Stimulated activated CD4-positive, alpha-beta T cell treated with anti-CD3 and anti-CD28 coated beads, Interleukin-15, amount 100 ng/mL, for 1 hour (primary cell): ENCODE data around the gene CLTCL1.

Source experiments
- DNase-seq, 2 donors: peaks; one replicate each; pipeline ENCODE4 v3.0.0-alpha.2; 2020; ENCODE audit warnings: low read depth in 1 of 2, low spot score in 1 of 2

The CLTCL1 gene

GRCh38 chr22:19253143-19253542 lies 38.4 kb downstream of the CLTCL1 start:
- DNase-seq, result no peak

GRCh38 chr22:19244600-19245352 lies 46.7 kb downstream of the CLTCL1 start:
- no peak for DNase-seq

- no peak for DNase-seq
These were observed 48.8 kb downstream of the CLTCL1 start for GRCh38 chr22:19242699-19243098.

- DNase-seq, result no peak
These were observed 50.0 kb downstream of the CLTCL1 start for GRCh38 chr22:19241593-19241906.

- DNase-seq, result no peak
These were observed 50.5 kb downstream of the CLTCL1 start for GRCh38 chr22:19240813-19241592.

GRCh38 chr22:19239464-19239863 lies 52.1 kb downstream of the CLTCL1 start:
- no peak for DNase-seq

GRCh38 chr22:19238900-19239299 lies 52.6 kb downstream of the CLTCL1 start:
- no peak for DNase-seq

- no peak for DNase-seq
These were observed 55.6 kb downstream of the CLTCL1 start for GRCh38 chr22:19235874-19236273.

- DNase-seq, result no peak
These were observed 57.2 kb downstream of the CLTCL1 start for GRCh38 chr22:19234126-19234896.

- no peak for DNase-seq
These were observed 58.3 kb downstream of the CLTCL1 start for GRCh38 chr22:19233189-19233661.

GRCh38 chr22:19232623-19233022 lies 58.9 kb downstream of the CLTCL1 start:
- no peak for DNase-seq

GRCh38 chr22:19231986-19232385 lies 59.5 kb downstream of the CLTCL1 start:
- no peak for DNase-seq

- no peak for DNase-seq
These were observed 61.9 kb downstream of the CLTCL1 start for GRCh38 chr22:19229600-19229999.

- no peak for DNase-seq
These were observed 63.3 kb downstream of the CLTCL1 start for GRCh38 chr22:19228179-19228578.

- no peak for DNase-seq
These were observed 65.1 kb downstream of the CLTCL1 start for GRCh38 chr22:19226428-19226827.

- no peak for DNase-seq
These were observed 66.0 kb downstream of the CLTCL1 start for GRCh38 chr22:19225560-19225959.

GRCh38 chr22:19224985-19225384 lies 66.5 kb downstream of the CLTCL1 start:
- no peak for DNase-seq

- DNase-seq, result no peak
These were observed 67.0 kb downstream of the CLTCL1 start for GRCh38 chr22:19224557-19224956.

GRCh38 chr22:19223617-19224016 lies 67.9 kb downstream of the CLTCL1 start:
- DNase-seq, result no peak

GRCh38 chr22:19223110-19223509 lies 68.4 kb downstream of the CLTCL1 start:
- DNase-seq, result no peak

GRCh38 chr22:19222242-19223005 lies 69.1 kb downstream of the CLTCL1 start:
- DNase-seq, result no peak
